ENCODE data around the gene CEACAM19.

The CEACAM19 gene

DNA sequence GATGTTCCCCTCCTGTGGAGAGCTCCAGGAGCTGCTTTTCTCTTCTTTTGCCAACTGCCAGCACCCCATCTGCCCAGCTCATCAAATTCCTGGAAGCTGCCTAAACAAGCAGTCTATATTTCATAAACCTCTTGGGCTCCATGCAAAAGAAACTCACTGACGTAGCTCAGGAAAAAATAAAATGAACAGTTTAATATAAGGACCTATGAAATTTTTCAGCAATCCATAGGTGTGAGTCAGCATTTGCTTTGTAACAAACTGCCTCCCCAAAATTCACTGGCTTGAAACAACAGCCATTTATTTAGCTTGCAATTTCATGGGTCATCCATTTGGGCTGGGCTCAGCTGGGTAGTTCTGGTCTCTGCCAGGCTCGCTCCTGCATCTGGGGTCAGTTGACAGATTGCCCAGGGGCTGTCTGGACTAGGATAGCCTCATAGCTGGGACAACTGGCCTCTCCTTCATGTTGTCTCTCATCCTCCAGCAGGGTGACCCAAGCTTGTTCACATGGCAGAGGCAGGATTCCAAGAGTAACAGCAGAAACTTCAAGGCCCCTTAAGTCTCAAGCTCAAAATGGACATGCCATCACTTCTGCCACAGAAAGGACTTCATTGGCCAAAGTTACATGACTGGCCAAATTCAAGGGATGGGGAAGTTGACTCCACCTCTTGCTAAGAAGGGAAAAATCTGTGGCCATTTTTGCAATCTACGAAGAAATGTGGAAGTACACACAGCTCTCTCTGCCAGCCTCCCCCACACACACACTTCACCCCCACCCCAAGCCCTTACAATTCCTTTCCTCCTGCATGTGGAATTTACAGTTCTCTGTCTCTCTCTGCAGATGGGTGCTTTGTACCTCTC lies 35.5 kb upstream of the CEACAM19 start:
- H3K36me3 ChIP-seq (ENCODE audit: control insufficient read depth, insufficient read depth, low read length) = no peaks in the 10 kb centered on the region
- no peaks in the 10 kb centered on the region for H3K27me3 ChIP-seq (ENCODE audit: control insufficient read depth, insufficient read depth, low read length)
- H3K4me3 ChIP-seq (ENCODE audit: low read depth, low read length) = no peak overlapping the region
- peaks cover 2% of the 10 kb centered on the region for H3K4me1 ChIP-seq (ENCODE audit: control insufficient read depth, insufficient read depth, low read length)
- no peak overlapping the region for H3K9ac ChIP-seq (ENCODE audit: low read depth, low read length)
- no peaks in the 10 kb centered on the region for H3K9me3 ChIP-seq (ENCODE audit: control insufficient read depth, insufficient read depth, low read length)

DNA sequence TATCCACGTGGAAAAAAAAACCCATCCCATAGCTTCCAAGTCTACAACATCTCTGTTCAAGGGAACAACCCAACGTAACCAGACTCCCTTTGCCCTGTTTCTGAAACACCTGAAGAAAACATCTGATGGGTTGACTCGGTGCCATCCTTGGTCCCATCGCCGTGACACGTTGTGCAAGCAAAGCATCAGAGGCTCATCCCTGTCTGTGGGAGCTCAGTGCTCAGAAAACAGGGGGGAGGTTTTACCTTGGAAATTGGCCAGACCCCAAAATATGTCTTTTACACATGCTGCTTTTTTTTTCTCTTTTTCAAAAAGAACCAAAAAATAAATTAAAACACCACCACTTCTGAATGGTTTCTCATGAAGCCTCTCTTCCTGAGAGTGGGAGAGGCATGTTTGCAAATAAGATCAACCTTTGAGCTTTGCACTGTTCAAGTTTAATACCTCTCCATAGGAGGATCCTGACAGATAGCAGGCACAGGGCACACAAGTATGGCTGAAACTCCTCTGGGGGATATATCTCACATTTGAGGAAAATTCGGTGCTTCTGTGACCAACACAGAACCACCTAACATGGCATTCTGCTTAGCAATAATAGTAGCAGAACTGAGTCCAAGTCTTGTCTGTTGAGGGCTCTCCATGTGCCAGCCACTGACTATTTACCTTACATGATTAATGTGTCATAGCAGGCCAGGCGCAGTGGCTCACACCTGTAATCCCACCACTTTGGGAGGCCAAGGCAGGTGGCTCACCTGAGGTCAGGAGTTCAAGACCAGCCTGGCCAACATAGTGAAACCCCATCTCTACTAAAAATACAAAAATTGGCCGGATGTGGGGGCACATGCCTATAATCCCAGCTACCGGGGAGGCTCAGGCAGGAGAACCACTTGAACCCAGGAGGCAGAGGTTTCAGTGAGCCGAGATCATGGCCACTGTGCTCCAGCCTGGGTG lies 34.6 kb upstream of the CEACAM19 start:
- no peak overlapping the region for H3K9ac ChIP-seq (ENCODE audit: low read depth, low read length)
- peaks cover 2% of the 10 kb centered on the region for H3K4me1 ChIP-seq (ENCODE audit: control insufficient read depth, insufficient read depth, low read length)

DNA sequence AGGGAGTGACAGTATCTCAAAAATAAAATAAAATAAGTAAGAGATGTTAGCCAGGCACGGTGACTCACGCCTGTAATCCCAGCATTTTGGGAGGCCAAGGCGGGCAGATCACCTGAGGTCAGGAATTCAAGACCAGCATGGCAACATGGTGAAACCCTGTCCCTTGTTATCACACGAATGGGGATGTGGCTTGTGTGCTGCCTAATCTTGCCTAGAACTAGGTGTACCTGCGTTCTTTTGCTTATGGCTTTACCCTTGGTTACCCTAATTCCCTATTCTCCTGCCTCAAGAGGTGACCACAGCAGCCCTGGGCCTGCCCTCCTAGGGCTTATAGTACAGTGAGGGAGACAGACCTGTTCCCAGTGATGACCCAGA lies 33.9 kb upstream of the CEACAM19 start:
- Histone ChIP-seq H3K27me3 (ENCODE audit: control insufficient read depth, insufficient read depth, low read length) (no peaks in the 10 kb centered on the region), H3K9ac (ENCODE audit: low read depth, low read length) (no peak overlapping the region), H3K4me1 (ENCODE audit: control insufficient read depth, insufficient read depth, low read length) (peaks cover 2% of the 10 kb centered on the region), H3K9me3 (ENCODE audit: control insufficient read depth, insufficient read depth, low read length) (no peaks in the 10 kb centered on the region), H3K4me3 (ENCODE audit: low read depth, low read length) (no peak overlapping the region), H3K36me3 (ENCODE audit: control insufficient read depth, insufficient read depth, low read length) (no peaks in the 10 kb centered on the region)

More for the DNA sequence above, 34.6 kb upstream of the CEACAM19 start:
- Histone ChIP-seq H3K9me3 (ENCODE audit: control insufficient read depth, insufficient read depth, low read length) (no peaks in the 10 kb centered on the region), H3K36me3 (ENCODE audit: control insufficient read depth, insufficient read depth, low read length) (no peaks in the 10 kb centered on the region), H3K4me3 (ENCODE audit: low read depth, low read length) (no peak overlapping the region), H3K27me3 (ENCODE audit: control insufficient read depth, insufficient read depth, low read length) (no peaks in the 10 kb centered on the region)

DNA sequence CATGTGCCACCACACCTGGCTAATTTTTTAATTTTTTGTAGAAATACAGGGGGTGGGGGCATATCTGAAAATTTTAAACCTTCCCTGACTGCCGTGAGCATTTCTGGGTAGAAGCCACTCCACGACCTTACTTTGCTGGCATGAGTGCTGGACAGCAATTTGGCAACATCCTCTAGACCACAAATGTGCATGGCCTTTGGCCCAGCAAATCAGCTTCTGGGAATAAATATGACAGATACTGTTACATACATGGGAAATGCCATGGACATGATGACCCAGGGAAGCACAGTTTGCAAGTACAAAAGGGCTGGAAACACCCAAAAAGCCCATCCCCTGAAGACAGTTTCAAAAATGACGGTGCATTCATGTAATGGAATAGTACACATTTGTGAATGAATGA lies 30.8 kb upstream of the CEACAM19 start:
- H3K36me3 ChIP-seq (ENCODE audit: control insufficient read depth, insufficient read depth, low read length) = no peaks in the 10 kb centered on the region
- peaks cover 3% of the 10 kb centered on the region for H3K27me3 ChIP-seq (ENCODE audit: control insufficient read depth, insufficient read depth, low read length)
- H3K9me3 ChIP-seq (ENCODE audit: control insufficient read depth, insufficient read depth, low read length) = no peaks in the 10 kb centered on the region
- peaks cover 2% of the 10 kb centered on the region for H3K4me1 ChIP-seq (ENCODE audit: control insufficient read depth, insufficient read depth, low read length)
- H3K4me3 ChIP-seq (ENCODE audit: low read depth, low read length) = no peak overlapping the region
- no peak overlapping the region for H3K9ac ChIP-seq (ENCODE audit: low read depth, low read length)

DNA sequence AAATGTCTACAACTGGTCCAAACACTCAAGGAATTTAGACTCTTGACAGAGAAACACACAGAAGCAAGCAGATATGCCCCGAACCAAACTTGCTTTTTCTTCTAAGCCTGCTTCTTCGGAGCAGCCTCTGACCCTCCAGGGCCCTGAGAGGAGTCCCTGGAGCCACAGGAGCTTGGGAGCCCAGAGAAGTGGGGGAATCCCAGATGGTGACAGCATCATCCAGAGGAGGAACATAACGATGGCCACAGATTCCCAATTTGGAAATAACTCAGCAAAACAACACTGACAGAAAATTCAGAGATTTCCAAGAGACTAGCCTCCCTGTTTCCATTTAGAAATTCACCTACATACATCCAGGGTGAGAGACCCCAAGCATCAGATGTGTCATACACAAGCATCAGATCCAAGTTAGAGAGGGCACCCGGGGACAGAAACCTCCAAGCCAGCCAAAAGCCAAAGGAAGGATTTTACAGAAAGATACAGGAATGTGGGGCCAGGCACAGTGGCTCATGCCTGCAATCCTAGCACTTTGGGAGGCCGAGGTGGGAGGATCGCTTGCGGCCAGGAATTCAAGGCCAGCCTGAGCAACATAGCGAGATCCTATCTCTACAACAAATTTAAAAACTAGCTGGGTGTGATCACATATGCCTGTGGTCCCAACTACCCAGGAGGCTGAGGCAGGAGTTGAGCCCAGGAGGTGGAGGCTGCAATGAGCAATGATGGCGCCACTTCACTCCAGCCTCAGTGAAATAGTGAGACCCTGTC lies 29.6 kb upstream of the CEACAM19 start:
- H3K4me1 ChIP-seq (ENCODE audit: control insufficient read depth, insufficient read depth, low read length) = no peaks in the 10 kb centered on the region
- H3K36me3 ChIP-seq (ENCODE audit: control insufficient read depth, insufficient read depth, low read length) = no peaks in the 10 kb centered on the region
- H3K9me3 ChIP-seq (ENCODE audit: control insufficient read depth, insufficient read depth, low read length) = no peaks in the 10 kb centered on the region
- no peak overlapping the region for H3K9ac ChIP-seq (ENCODE audit: low read depth, low read length)
- H3K27me3 ChIP-seq (ENCODE audit: control insufficient read depth, insufficient read depth, low read length) = peaks cover 3% of the 10 kb centered on the region
- H3K4me3 ChIP-seq (ENCODE audit: low read depth, low read length) = no peak overlapping the region

DNA sequence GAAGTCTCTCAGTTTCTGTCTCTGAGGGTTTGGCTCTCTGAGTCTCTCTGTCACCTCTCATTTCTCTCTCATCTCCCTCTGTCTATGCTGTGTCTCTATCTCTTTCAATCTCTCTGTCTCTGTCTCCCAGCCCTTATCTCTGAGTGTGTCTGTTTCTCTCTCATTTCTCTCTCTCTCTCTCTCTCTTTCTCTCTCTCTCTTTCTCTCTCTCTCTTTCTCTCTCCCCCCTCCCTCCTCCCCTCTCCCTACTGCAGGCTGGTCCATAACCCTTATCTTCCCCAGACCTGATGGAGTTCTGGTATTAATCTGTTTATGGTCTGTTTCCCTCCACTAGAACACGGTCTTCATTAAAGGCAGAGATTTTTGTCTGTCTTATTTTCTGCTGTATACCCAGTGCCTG lies 28.9 kb upstream of the CEACAM19 start:
- Histone ChIP-seq H3K4me3 (ENCODE audit: low read depth, low read length) (no peak overlapping the region), H3K4me1 (ENCODE audit: control insufficient read depth, insufficient read depth, low read length) (no peaks in the 10 kb centered on the region), H3K9ac (ENCODE audit: low read depth, low read length) (no peak overlapping the region), H3K9me3 (ENCODE audit: control insufficient read depth, insufficient read depth, low read length) (no peaks in the 10 kb centered on the region), H3K27me3 (ENCODE audit: control insufficient read depth, insufficient read depth, low read length) (peaks cover 3% of the 10 kb centered on the region), H3K36me3 (ENCODE audit: control insufficient read depth, insufficient read depth, low read length) (peaks cover 5% of the 10 kb centered on the region)

DNA sequence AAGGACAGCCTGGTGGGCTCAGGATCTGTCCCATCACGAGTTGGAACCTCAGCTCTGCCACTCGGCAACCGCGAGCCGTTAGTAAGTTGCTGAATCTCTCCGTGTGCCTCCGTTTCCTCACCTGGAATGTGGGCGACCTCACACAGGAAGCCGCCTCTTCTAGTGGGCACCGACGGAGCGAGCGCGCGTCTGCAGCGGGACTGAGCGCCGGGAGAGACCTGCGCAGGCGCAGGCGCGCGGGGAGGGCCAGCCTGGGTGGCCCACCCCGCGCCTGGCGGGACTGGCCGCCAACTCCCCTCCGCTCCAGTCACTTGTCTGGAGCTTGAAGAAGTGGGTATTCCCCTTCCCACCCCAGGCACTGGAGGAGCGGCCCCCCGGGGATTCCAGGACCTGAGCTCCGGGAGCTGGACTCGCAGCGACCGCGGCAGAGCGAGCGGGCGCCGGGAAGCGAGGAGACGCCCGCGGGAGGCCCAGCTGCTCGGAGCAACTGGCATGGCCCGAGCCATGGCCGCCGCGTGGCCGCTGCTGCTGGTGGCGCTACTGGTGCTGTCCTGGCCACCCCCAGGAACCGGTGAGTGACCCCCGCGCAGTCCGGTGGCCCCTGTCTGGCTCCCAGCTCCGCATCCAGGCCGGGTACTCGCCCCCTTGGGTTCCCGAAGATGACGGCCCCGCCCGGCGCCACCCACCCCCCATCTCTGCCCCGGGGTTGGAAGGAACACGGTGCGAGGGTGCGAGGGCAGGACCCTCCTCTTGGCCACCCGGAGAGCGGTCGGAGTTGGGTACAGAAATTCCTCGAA lies 27.5 kb upstream of the CEACAM19 start, which contains the start of gene PVR:
TSS of gene PVR (plus strand) at position 306 of the 797 bp plus-strand sequence. CDS start at position 493, 187 bp downstream.
- peak within 1 kb of the TSS; percentile 54 for H3K9ac ChIP-seq (ENCODE audit: low read depth, low read length)
- peaks cover 3% of the 10 kb centered on the region for H3K27me3 ChIP-seq (ENCODE audit: control insufficient read depth, insufficient read depth, low read length)
- H3K4me3 ChIP-seq (ENCODE audit: low read depth, low read length) = peak within 1 kb of the TSS; percentile 77
- peaks cover 8% of the 10 kb centered on the region for H3K36me3 ChIP-seq (ENCODE audit: control insufficient read depth, insufficient read depth, low read length)
- H3K4me1 ChIP-seq (ENCODE audit: control insufficient read depth, insufficient read depth, low read length) = no peaks in the 10 kb centered on the region
- H3K9me3 ChIP-seq (ENCODE audit: control insufficient read depth, insufficient read depth, low read length) = no peaks in the 10 kb centered on the region

DNA sequence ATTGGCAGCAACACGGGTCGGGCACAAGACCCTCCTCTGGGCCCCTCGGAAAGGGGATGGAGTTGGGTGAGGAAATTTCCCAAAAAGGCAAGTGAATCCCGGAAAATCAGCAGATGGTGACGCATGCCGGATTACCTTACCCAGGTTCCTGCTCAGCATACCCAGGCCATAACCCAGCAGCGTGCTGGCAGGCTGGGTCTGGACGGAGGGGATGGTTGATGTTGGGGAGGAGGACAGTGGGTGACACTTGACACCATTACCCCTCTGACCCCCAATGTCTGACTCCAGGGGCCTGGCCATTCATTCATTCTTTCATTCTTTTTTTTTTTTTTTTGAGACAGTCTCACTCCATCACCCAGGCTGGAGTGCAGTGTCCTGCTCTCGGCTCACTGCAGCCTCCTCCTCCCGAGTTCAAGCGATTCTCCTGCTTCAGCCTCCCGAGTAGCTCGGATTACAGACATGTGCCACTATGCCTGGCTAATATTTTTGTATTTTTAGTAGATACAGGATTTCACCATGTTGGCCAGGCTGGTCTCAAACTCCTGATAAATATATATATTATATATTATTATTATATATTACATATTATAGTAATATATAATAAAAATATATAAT lies 26.8 kb upstream of the CEACAM19 start:
- H3K4me3 ChIP-seq (ENCODE audit: low read depth, low read length) = peak overlapping the region; percentile 77
- H3K9ac ChIP-seq (ENCODE audit: low read depth, low read length) = peak overlapping the region; percentile 9
- H3K36me3 ChIP-seq (ENCODE audit: control insufficient read depth, insufficient read depth, low read length) = peaks cover 8% of the 10 kb centered on the region
- peaks cover 3% of the 10 kb centered on the region for H3K27me3 ChIP-seq (ENCODE audit: control insufficient read depth, insufficient read depth, low read length)
- H3K9me3 ChIP-seq (ENCODE audit: control insufficient read depth, insufficient read depth, low read length) = no peaks in the 10 kb centered on the region
- H3K4me1 ChIP-seq (ENCODE audit: control insufficient read depth, insufficient read depth, low read length) = no peaks in the 10 kb centered on the region

DNA sequence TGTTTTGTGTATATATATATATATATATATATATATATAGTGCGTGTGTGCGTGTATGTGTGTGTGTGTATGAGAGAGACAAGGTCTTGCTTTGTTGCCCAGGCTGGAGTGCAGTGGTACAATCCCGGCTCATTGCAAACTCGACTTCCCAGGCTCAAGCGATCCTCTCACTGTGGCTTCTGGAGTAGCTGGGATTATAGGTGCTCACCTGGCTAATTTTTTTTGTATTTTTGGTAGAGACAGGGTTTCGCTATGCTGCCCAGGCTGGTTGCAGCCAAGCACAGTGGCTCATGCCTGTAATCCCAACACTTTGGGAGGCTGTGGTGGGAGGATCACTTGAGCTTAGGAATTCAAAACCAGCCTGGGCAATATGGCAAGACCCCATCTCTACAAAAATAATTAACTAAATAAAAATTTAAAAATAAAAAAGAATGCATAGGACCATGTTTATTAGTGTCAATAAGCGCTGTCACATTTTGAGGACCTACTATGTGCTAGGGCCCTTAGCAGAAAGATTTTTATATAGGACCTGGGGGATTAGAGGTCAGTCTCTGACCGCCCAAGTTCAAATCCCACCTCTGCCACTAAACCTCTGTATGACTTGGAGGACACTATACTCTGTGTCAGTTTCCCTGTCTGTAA lies 25.8 kb upstream of the CEACAM19 start:
- H3K36me3 ChIP-seq (ENCODE audit: control insufficient read depth, insufficient read depth, low read length) = peaks cover 17% of the 10 kb centered on the region
- no peaks in the 10 kb centered on the region for H3K4me1 ChIP-seq (ENCODE audit: control insufficient read depth, insufficient read depth, low read length)
- H3K4me3 ChIP-seq (ENCODE audit: low read depth, low read length) = no peak overlapping the region
- no peak overlapping the region for H3K9ac ChIP-seq (ENCODE audit: low read depth, low read length)
- H3K27me3 ChIP-seq (ENCODE audit: control insufficient read depth, insufficient read depth, low read length) = peaks cover 3% of the 10 kb centered on the region
- no peaks in the 10 kb centered on the region for H3K9me3 ChIP-seq (ENCODE audit: control insufficient read depth, insufficient read depth, low read length)

DNA sequence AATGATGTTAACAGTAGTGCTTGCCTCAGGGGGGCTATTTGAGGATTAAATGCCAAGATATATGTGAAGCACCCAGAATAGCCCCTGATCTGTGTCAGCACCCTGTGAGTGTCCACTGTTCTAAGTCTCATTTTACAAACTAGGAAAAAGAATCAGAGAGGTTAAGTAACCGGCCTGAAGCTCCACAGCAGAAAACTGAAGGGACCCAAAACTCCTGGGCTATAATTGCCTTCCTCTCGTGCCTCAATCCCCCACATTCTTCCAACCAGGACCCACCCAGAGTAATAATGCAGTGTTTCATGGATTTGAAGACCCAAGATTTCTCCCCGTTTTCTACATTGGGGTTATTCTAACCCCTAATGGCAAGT lies 25.2 kb upstream of the CEACAM19 start:
- H3K4me1 ChIP-seq (ENCODE audit: control insufficient read depth, insufficient read depth, low read length) = no peaks in the 10 kb centered on the region
- no peak overlapping the region for H3K9ac ChIP-seq (ENCODE audit: low read depth, low read length)
- H3K9me3 ChIP-seq (ENCODE audit: control insufficient read depth, insufficient read depth, low read length) = no peaks in the 10 kb centered on the region
- peaks cover 3% of the 10 kb centered on the region for H3K27me3 ChIP-seq (ENCODE audit: control insufficient read depth, insufficient read depth, low read length)
- H3K4me3 ChIP-seq (ENCODE audit: low read depth, low read length) = no peak overlapping the region
- H3K36me3 ChIP-seq (ENCODE audit: control insufficient read depth, insufficient read depth, low read length) = peaks cover 21% of the 10 kb centered on the region

Measured in iPS-15b (cell line).